ENCODE results near the gene HBD.

The HBD gene

DNA sequence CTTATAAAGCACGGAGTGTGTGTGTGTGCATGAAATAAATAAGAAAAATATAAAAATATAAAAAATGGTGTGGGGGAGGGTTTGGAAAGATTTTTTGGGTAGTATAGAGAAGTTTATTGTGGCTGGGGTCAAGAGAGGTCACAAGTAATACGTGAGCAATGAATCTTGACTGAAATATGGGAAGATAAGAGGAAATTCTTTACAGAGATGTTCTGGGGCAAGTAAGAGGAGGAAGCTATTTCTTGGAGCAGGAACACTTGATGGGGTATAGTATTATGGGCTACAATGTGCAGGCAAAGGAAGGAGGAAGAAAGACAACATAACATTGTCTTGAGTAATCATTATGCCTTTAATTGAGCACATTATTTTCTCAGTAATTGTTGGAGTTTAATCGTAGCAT lies 2.1 kb downstream of the HBD start:
- DNase-seq = no peak

- DNase-seq = no peak
These were observed 3.2 kb downstream of the HBD start for GRCh38 chr11:5231111-5231510.

DNA sequence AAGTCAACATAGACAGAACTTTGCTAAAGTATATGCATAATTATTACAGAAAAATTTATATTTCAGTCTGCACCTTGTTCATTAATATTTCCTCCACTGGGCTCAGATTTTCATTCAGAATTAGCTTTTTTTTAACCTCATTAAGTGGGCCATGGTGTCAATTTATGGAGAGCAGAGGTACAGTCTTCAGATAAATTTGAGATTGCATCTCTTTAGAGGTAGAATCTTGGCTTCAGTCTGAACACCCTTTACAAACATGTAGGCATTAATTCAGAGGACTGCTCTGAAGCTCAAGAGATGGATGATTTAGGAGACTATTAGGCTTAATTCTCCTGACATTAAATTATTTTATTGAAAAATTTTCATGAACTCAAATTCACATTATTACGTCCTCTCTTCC lies 4.0 kb downstream of the HBD start:
- no peak for DNase-seq

DNA sequence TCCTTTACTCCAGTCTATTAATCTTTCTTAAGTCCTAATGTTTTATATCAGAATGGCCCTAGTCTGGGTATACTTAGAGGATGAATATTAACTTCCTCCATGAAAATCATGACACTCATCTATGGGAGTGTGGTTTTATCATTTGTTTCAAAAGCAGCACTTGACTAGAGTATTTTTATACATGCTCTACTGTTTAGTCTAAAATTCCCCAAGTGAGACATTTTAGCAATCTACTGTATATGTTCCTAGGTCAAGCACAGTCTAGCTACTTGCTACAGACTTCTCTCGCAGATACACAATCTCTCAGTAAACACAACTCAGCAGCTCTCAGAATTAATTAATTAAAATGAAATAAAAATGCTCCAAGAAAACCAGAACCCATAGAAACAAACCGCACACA lies 4.5 kb downstream of the HBD start:
- DNase-seq = no peak

DNA sequence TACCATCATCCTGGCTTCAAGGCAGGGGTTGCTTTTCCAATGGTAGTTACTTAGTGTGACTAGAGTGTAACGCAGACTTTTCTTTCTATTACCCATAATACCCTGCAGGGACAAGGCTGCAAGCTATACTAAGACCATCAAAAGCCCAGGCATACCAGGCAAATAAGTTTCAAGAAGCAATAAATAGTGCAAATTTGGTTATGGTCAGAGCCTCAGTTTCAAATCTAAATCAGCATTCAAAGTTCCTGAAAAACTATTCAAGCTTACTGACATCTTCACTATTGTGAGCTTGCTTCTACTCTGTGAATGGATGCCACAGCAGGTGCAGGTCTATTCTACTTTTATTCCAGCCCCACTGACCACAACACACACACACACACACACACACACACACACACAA lies 4.9 kb downstream of the HBD start:
- DNase-seq = no peak

DNA sequence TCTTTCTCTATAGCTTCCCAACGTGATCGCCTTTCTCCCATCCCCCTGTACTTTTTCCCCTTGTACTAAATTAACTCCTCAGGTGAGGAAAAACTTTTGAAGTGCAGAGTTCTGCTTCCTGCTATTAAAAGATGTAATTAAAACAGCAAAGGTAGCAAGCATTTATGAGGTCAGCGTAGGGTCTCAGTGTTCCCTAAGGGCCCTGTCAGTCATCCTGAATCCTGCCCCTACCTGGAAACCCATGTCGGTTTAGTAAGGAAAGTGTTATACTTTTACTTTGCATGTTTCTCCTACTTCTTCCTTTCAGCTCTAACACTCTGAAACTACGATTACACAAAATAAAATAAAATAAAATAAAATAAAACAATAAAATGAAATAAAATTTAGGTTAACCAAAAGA lies 6.2 kb downstream of the HBD start:
- no peak for DNase-seq

DNA sequence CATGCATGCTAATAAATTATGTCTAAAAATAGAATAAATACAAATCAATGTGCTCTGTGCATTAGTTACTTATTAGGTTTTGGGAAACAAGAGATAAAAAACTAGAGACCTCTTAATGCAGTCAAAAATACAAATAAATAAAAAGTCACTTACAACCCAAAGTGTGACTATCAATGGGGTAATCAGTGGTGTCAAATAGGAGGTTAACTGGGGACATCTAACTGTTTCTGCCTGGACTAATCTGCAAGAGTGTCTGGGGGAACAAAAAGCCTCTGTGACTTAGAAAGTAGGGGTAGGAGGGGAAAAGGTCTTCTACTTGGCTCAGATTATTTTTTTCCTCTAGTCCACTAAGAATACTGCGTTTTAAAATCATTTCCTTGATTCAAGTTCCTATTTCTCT lies 6.6 kb downstream of the HBD start:
- no peak for DNase-seq

DNA sequence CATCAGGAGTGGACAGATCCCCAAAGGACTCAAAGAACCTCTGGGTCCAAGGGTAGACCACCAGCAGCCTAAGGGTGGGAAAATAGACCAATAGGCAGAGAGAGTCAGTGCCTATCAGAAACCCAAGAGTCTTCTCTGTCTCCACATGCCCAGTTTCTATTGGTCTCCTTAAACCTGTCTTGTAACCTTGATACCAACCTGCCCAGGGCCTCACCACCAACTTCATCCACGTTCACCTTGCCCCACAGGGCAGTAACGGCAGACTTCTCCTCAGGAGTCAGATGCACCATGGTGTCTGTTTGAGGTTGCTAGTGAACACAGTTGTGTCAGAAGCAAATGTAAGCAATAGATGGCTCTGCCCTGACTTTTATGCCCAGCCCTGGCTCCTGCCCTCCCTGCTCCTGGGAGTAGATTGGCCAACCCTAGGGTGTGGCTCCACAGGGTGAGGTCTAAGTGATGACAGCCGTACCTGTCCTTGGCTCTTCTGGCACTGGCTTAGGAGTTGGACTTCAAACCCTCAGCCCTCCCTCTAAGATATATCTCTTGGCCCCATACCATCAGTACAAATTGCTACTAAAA lies 7.5 kb downstream of the HBD start, which contains the start of gene HBB:
HBB (minus strand) TSS at position 340 of the 579 bp plus-strand sequence; CDS start at position 290, 50 bp downstream.
- DNase-seq = no peak

- no peak for DNase-seq
These were observed 8.8 kb downstream of the HBD start for GRCh38 chr11:5225480-5225871.

- no peak for DNase-seq
These were observed 9.5 kb downstream of the HBD start for GRCh38 chr11:5224538-5225479.

GRCh38 chr11:5223686-5224085 lies 10.6 kb downstream of the HBD start:
- DNase-seq = no peak

DNA sequence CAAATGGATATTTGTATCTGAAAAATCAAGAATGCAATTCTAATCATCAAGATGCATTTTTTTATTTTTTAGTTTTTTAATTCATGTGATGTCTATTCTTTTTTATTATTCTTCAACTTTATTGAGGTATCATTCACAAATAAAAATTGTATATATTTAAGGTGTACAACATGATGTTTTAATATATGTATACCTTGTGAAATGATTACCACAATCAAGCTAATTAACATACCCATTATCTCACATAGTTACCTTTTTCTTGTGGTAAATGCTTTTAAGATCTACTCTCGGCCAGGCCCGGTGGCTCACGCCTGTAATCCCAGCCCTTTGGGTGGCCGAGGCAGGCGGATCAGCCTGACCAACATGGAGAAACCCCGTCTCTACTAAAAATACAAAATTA lies 11.1 kb downstream of the HBD start:
- DNase-seq = no peak

- DNase-seq = no peak
These were observed 23.9 kb downstream of the HBD start for GRCh38 chr11:5210376-5210885.

DNA sequence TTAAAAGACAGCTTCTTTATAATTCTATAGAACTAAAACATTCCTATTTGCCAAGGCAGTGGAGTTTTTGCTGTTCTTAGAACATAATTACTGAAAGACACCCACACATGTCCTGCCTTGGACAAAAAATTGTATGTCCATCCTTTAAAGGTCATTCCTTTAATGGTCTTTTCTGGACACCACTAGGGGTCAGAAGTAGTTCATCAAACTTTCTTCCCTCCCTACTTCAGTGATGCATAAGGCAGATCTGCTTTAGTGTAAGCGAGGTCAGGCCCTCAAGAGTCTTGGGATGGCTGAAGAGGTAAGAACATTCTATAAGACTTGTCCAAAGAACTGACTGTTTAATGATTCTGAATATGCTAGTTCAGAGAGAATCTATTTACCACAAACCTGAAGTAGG lies 29.5 kb downstream of the HBD start:
- no peak for DNase-seq

- DNase-seq = no peak
These were observed 30.9 kb downstream of the HBD start for GRCh38 chr11:5203366-5203765.

GRCh38 chr11:5200582-5200981 lies 33.7 kb downstream of the HBD start, which contains the start of gene OR51V1:
Gene OR51V1, minus strand, starts transcription at chr11:5200682. Its CDS starts 0 bp downstream, at chr11:5200682.
- no peak for DNase-seq

- DNase-seq = no peak
These were observed 36.0 kb downstream of the HBD start for GRCh38 chr11:5198285-5198684.

DNA sequence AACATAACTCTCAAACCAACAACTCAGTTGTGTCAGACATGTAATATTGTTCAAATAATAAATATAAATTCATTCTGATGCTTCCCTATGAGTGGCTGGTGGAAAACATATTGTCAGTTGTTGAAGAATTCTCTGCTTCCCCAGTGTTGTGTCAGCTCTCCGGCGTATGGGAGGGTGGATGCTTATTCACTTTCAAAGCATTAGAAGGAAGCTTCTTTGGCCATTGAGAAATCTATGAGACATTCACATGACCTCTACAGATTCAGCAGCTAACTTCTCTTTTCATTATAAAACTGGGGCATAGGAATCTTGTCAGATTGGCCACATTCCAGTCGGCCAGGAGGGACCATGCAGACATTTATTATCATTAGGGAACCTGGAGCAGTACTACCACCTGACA lies 36.7 kb downstream of the HBD start:
- no peak for DNase-seq

DNA sequence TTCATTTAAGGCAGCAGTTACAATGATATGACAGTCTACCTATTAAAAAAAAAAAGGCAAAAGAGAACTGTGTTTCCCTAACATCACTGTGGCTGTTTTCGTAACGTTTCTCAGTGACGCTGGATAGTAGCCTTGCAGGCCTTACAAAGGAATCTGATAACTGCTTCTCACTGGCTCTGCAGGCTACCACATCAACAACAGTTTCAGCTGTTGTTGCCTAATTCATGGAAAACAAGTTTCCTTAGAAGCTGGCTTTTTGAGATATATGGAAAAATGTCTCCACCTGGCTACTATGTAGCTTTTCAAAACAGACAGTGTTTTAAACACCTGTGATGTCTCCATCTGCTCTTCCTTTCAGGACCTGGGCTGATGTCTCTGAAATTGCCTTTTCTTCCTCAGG lies 37.6 kb downstream of the HBD start:
- DNase-seq = no peak

GRCh38 chr11:5196067-5196466 lies 38.2 kb downstream of the HBD start:
- no peak for DNase-seq

DNA sequence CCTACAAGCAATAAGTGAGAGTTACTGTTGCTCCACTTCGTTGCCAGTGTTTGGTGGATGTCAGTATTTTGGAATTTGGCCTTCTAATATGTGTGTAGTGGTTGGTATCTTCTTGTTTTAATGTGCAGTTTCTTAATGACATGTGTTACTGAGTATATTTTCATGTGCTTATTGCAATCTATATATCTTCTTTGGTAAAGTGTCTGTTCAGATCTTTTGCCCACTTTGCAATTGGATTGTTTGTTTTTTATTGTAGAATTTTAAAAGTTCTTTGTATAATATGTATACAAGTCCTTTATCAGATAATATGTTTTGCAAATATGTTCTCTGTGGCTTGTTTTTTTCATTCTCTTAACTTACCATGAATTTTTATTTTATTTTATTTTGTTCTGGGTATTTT lies 41.5 kb downstream of the HBD start:
- no peak for DNase-seq

- DNase-seq = no peak
These were observed 46.1 kb downstream of the HBD start for GRCh38 chr11:5188201-5188600.
